Natural killer cell (primary cell): ENCODE results near the gene LRP4. TPM values are rescaled to one million over a fixed set of nuclear protein-coding genes. Genes with fewer than 3 reads are reported as not detected.

ENCODE experiments used
- ATAC-seq, 3 donors: fragments of 150-1000 bp in 2 of 3; fragments of 200-7000 bp in 1 of 3; cut with Tn5 transposase; 1 replicate in 1 of 3; 2 replicates in 2 of 3; pipeline ENCODE4 v1.10.0; 2021; ENCODE audit warnings: mild to moderate bottlenecking in 2 of 3, moderate library complexity in 2 of 3
- DNase-seq, 2 donors: peaks; one replicate each; pipeline versions ENCODE4 v3.0.0 to v3.0.0-alpha.2; 2013 to 2021; ENCODE audit warnings: mixed read lengths in 1 of 2
- H3K27ac ChIP-seq: one replicate; pipeline ENCODE4 v1.5.1; 2013; ENCODE audit warnings: mild to moderate bottlenecking, low read length
- H3K27me3 ChIP-seq: one replicate; pipeline ENCODE4 v1.6.1; 2013; ENCODE audit warnings: low read length; ENCODE audit not compliant: control insufficient read depth, insufficient read depth
- H3K36me3 ChIP-seq: one replicate; pipeline ENCODE4 v1.6.1; 2013; ENCODE audit warnings: low read length; ENCODE audit not compliant: control insufficient read depth, insufficient read depth
- H3K4me1 ChIP-seq: one replicate; pipeline ENCODE4 v1.6.1; 2013; ENCODE audit warnings: low read length; ENCODE audit not compliant: control insufficient read depth, insufficient read depth
- H3K4me3 ChIP-seq: one replicate; pipeline ENCODE4 v1.5.1; 2013; ENCODE audit warnings: low read length
- H3K9me3 ChIP-seq: one replicate; pipeline ENCODE4 v1.6.1; 2013; ENCODE audit warnings: low read length; ENCODE audit not compliant: control insufficient read depth, insufficient read depth
- H3K27ac Mint-ChIP-seq, 2 donors: one replicate each; pipeline ENCODE4 v1.8.0; 2022; ENCODE audit warnings: mild to moderate bottlenecking in 2 of 2, mixed read lengths in 2 of 2, moderate library complexity in 1 of 2
- H3K27me3 Mint-ChIP-seq, 2 donors: one replicate each; pipeline ENCODE4 v1.8.0; 2022; ENCODE audit warnings: low read depth in 2 of 2, mixed read lengths in 2 of 2
- H3K36me3 Mint-ChIP-seq: one replicate; pipeline ENCODE4 v1.8.0; 2022; ENCODE audit warnings: mixed read lengths
- H3K4me1 Mint-ChIP-seq, 2 donors: one replicate each; pipeline ENCODE4 v1.8.0; 2022; ENCODE audit warnings: mixed read lengths in 2 of 2
- H3K4me3 Mint-ChIP-seq: one replicate; pipeline ENCODE4 v1.8.0; 2022; ENCODE audit warnings: mild to moderate bottlenecking, moderate library complexity, mixed read lengths
- H3K9me3 Mint-ChIP-seq, 2 donors: one replicate each; pipeline ENCODE4 v1.8.0; 2022; ENCODE audit warnings: mixed read lengths in 2 of 2
- CTCF ChIP-seq: fragments of 200-600 bp; IDR thresholded peaks from one replicate; pipeline ENCODE4 v1.8.0; 2022; ENCODE audit warnings: antibody characterized with exemption
- WGBS: methylation state at CpG from one replicate; pipeline ENCODE4 v1.1.7; 2013; ENCODE audit warnings: missing lambda C conversion rate; ENCODE audit not compliant: insufficient coverage; 5-methylcytosine and 5-hydroxymethylcytosine counted together
- intact Hi-C: fragments of 100-400 bp; cut with micrococcal nuclease; formaldehyde crosslinking; loops from one replicate; pipeline ENCODE4 v1.14.2; 2022
- total RNA-seq, 4 donors: library from RNA; stranded (reverse); fragments of 120-200 nt in 1 of 4; gene quantifications; one replicate each; pipeline versions ENCODE4 v1.2.3 to v1.2.4, GENCODE V29; 2013 to 2022

LRP4 gene
- total RNA-seq, 3 donors from 2014 or later (not counting 1 experiment from before 2014, with no cell fraction given): not detected

DNA sequence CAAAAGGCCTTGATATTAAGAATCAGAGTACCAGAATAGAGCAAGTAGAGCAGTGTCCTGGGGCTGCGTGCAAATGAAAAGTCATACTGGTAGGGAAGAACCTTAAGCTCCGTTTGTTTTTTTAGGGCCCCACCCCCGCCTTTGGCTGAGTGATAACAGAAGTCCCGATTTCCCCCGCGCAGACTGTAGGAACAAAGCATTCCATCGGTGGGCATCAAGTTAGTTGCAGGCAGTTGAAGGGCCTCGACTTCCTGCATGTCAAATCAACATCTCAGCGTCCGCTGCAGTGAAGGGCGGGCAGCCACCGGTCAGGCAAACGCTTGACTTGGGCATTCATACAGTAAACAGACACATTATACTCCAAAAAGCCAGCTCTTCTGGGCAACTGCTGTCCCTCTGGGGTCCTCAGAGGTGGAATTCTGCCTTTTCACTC lies 11.7 kb downstream of the LRP4 start:
- intact Hi-C loops: no loop called here
- no peak for TF ChIP-seq CTCF
- H3K4me3 Mint-ChIP-seq: no peak overlapping the region

DNA sequence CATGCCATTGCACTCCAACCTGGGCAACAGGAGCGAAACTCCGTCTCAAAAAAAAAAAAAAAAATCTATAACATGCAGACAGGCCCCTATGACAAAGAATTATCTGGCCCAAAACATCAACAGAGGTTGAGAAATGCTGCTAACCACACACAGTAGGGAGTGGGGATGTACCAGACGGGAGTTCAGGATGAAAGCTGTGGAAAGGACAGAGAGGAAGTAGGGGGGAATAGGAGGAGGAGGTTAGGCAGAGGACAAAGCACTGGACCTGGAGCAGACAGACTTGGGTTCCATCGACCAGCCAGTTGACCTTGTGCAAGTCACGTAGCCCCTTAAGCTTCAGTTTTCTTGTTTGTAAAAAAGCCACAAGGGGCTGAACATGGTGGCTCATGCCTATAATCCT lies 12.5 kb downstream of the LRP4 start:
- 97% methylated on average over 4 of the region's 5 CpGs for WGBS
- Mint-ChIP-seq H3K27ac (no peak overlapping the region), H3K27me3 (peaks cover 12 to 14% of the 10 kb centered on the region in 2 donors), H3K9me3 (no peaks in the 10 kb centered on the region), H3K4me3 (no peak overlapping the region), H3K4me1 (no peaks in the 10 kb centered on the region), H3K36me3 (no peaks in the 10 kb centered on the region)
- TF ChIP-seq CTCF: no peak
- Histone ChIP-seq H3K36me3 (no peaks in the 10 kb centered on the region), H3K27me3 (no peaks in the 10 kb centered on the region), H3K4me3 (no peak overlapping the region), H3K4me1 (no peaks in the 10 kb centered on the region), H3K9me3 (no peaks in the 10 kb centered on the region), H3K27ac (no peak overlapping the region)
- intact Hi-C loops: no loop called here
- no peak for ATAC-seq
- DNase-seq: no peak

More for the DNA sequence above, 11.7 kb downstream of the LRP4 start:
- ATAC-seq (no peak), DNase-seq (no peak)
- Mint-ChIP-seq H3K9me3 (no peaks in the 10 kb centered on the region), H3K27me3 (peaks cover 16 to 21% of the 10 kb centered on the region in 2 donors), H3K36me3 (no peaks in the 10 kb centered on the region), H3K4me1 (no peaks in the 10 kb centered on the region), H3K27ac (no peak overlapping the region)
- no peaks in the 10 kb centered on the region for H3K4me1 ChIP-seq
- no peak overlapping the region for H3K27ac ChIP-seq
- H3K36me3 ChIP-seq: no peaks in the 10 kb centered on the region
- no peaks in the 10 kb centered on the region for H3K27me3 ChIP-seq
- no peak overlapping the region for H3K4me3 ChIP-seq
- H3K9me3 ChIP-seq: no peaks in the 10 kb centered on the region
- 39% methylated on average over 13 of the region's 13 CpGs for WGBS

- Mint-ChIP-seq H3K4me1 (no peaks in the 10 kb centered on the region), H3K27me3 (peaks cover 11 to 12% of the 10 kb centered on the region in 2 donors), H3K36me3 (no peaks in the 10 kb centered on the region), H3K27ac (no peak overlapping the region), H3K9me3 (no peaks in the 10 kb centered on the region), H3K4me3 (no peak overlapping the region)
- TF ChIP-seq CTCF: no peak
- Histone ChIP-seq H3K4me3 (no peak overlapping the region), H3K27me3 (no peaks in the 10 kb centered on the region), H3K4me1 (no peaks in the 10 kb centered on the region), H3K36me3 (no peaks in the 10 kb centered on the region), H3K27ac (no peak overlapping the region), H3K9me3 (no peaks in the 10 kb centered on the region)
- intact Hi-C loops: no loop called here
- DNase-seq: no peak
- 80% methylated on average over 10 of the region's 10 CpGs for WGBS
- no peak for ATAC-seq
Observed at GRCh38 chr11:46903846-46904245, 14.5 kb downstream of the LRP4 start.

DNA sequence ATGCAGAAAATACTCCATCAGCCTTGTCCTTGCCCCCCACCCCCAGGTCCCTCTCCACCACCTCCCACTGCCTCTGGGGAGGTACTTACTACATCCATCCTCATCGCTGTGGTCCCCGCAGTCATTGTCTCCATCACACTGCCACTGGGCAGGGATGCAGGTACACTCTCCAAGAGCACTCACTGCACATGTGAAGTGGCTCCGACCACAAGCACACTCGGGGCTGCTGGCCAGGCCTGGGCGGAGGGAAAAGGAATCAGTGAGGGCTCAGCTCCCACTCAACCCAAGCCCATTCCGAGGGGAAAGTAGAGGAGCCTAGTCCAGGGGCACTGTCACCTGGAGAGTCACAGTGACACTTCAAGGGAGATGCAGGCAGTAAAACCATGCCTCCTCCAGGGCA lies 15.7 kb downstream of the LRP4 start:
- H3K4me1 ChIP-seq: no peaks in the 10 kb centered on the region
- no peaks in the 10 kb centered on the region for H3K9me3 ChIP-seq
- H3K36me3 ChIP-seq: no peaks in the 10 kb centered on the region
- Mint-ChIP-seq H3K4me1 (no peaks in the 10 kb centered on the region), H3K4me3 (no peak overlapping the region), H3K27me3 (peaks cover 7 to 12% of the 10 kb centered on the region in 2 donors), H3K9me3 (no peaks in the 10 kb centered on the region), H3K36me3 (no peaks in the 10 kb centered on the region), H3K27ac (no peak overlapping the region)
- ATAC-seq: no peak
- 91% methylated on average over 6 of the region's 6 CpGs for WGBS
- TF ChIP-seq CTCF: no peak
- no peak overlapping the region for H3K4me3 ChIP-seq
- intact Hi-C loops: no loop called here
- no peak overlapping the region for H3K27ac ChIP-seq
- no peaks in the 10 kb centered on the region for H3K27me3 ChIP-seq
- no peak for DNase-seq
